ENCODE measurements around the gene NPAS3.

The NPAS3 gene

GRCh38 chr14:33691907-33692306, 753.2 kb downstream of the NPAS3 start:
- ATAC-seq = no peak

- no peak for ATAC-seq
Observed at GRCh38 chr14:33692762-33693161, 754.1 kb downstream of the NPAS3 start.

GRCh38 chr14:33693237-33693636, 754.6 kb downstream of the NPAS3 start:
- no peak for ATAC-seq

GRCh38 chr14:33696165-33696564, 757.5 kb downstream of the NPAS3 start:
- ATAC-seq = no peak

- ATAC-seq = no peak
Observed at GRCh38 chr14:33699300-33699983, 760.8 kb downstream of the NPAS3 start.

- ATAC-seq = no peak
Observed at GRCh38 chr14:33700052-33700451, 761.4 kb downstream of the NPAS3 start.

- ATAC-seq = no peak
Observed at GRCh38 chr14:33702293-33702692, 763.6 kb downstream of the NPAS3 start.

GRCh38 chr14:33704481-33704880, 765.8 kb downstream of the NPAS3 start:
- no peak for ATAC-seq

GRCh38 chr14:33705490-33705889, 766.8 kb downstream of the NPAS3 start:
- ATAC-seq = no peak

GRCh38 chr14:33707716-33708115, 769.0 kb downstream of the NPAS3 start:
- no peak for ATAC-seq

- ATAC-seq = no peak
Observed at GRCh38 chr14:33709283-33709682, 770.6 kb downstream of the NPAS3 start.

GRCh38 chr14:33709711-33710110, 771.0 kb downstream of the NPAS3 start:
- ATAC-seq = no peak

- no peak for ATAC-seq
Observed at GRCh38 chr14:33710273-33710672, 771.6 kb downstream of the NPAS3 start.

GRCh38 chr14:33711194-33711593, 772.5 kb downstream of the NPAS3 start:
- no peak for ATAC-seq

GRCh38 chr14:33711811-33712216, 773.1 kb downstream of the NPAS3 start:
- no peak for ATAC-seq

- no peak for ATAC-seq
Observed at GRCh38 chr14:33714527-33715226, 776.0 kb downstream of the NPAS3 start.

GRCh38 chr14:33715227-33715528, 776.5 kb downstream of the NPAS3 start:
- no peak for ATAC-seq

GRCh38 chr14:33716921-33717320, 778.2 kb downstream of the NPAS3 start:
- no peak for ATAC-seq

- ATAC-seq = no peak
Observed at GRCh38 chr14:33717866-33718265, 779.2 kb downstream of the NPAS3 start.

- no peak for ATAC-seq
Observed at GRCh38 chr14:33720284-33720787, 781.7 kb downstream of the NPAS3 start.

GRCh38 chr14:33726685-33727084, 788.0 kb downstream of the NPAS3 start:
- no peak for ATAC-seq

- no peak for ATAC-seq
Observed at GRCh38 chr14:33727606-33728005, 788.9 kb downstream of the NPAS3 start.

GRCh38 chr14:33728010-33728498, 789.4 kb downstream of the NPAS3 start:
- ATAC-seq = no peak

GRCh38 chr14:33730156-33730555, 791.5 kb downstream of the NPAS3 start:
- ATAC-seq = no peak
